ENCODE measurements around the gene IL15RA. TPM values are rescaled to one million over a fixed set of nuclear protein-coding genes. Genes with fewer than 3 reads are reported as not detected.
"Not testable (repeated sequence)": the region's sequence is repeated elsewhere in the genome, so short reads cannot be mapped to it uniquely, and the experiment has no call there.

Gene IL15RA
- total RNA-seq, 2 experiments from 2014 or later = 20.1 to 20.2 TPM

DNA sequence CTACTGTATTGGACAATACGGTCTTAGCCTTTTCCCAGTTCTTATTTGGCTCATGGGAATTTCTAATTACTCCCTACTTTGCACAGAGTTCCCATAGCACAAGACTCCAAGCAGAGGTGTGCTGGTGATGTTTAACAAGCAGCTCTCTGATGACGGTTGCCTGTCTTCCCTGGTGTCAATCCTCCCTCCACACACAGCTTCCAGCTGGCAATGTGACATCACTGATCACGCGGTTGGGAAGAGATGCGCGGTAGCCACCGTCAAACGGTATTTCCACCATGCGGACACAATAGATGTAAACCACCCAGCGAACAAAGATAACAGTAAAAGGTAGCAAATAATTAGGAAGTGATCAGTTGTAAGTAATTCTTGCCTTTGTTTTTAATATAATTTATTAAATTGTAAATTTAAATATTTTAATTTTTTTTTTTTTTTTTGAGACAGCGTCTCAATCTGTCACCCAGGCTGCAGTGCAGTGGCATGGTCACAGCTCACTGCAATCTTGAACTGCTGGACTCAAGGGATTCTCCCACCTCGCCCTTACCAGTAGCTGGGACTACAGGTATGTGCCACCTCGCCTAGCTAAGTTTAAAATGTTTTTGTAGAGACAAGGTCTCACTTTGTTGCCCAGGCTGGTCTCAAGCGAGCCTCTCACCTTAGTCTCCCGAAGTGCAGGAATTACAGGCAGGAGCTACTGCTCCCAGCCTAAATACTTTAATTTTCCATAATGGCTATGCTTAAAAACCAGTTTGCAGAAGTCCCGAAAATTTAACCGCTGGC, 36.3 kb upstream of the IL15RA start:
- peaks cover 67% of the 10 kb centered on the region for H3K4me1 Mint-ChIP-seq (ENCODE audit: low read depth)
- H3K4me3 Mint-ChIP-seq = no peak overlapping the region

DNA sequence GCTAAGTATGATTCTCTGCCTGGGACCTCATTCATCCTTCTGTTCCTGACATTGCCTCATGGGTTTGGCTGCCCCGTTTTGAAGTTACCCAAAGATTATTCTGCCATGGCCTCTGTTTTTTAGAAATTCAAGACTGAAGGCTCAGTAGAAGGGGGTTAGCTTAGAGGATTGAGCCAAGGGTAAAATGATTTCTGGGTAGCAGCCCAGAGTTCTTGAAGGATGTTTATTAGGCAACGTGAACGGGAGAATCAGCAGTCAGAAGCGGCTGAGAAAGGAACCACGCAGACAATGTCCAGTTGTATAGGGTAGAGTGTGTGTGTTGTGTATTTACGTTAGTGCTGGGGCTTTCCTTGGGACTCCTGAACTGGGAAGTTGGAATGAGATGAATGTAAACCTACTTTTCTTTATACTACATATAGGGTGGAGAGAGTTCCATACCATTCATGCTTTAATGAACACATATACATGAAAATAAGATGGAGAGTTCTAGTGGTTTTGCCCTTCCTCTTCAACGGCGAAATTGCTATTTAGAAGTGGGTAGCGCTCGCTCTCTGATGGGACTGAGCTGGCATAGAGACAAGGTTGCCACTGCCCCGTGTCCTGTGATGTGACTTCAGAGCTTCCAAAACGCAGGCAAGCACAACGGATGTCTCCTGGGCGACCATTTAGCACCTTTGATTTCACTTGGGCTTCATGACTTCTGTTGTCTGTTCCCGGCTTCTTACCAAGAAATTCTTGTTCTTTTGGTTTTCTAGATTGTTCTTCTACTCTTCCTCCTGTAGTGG, 35.0 kb upstream of the IL15RA start:
- Mint-ChIP-seq H3K4me3 (no peak overlapping the region), H3K9me3 (peaks cover 7% of the 10 kb centered on the region), H3K36me3 (peaks cover 62% of the 10 kb centered on the region), H3K4me1 (ENCODE audit: low read depth) (peaks cover 62% of the 10 kb centered on the region), H3K27me3 (no peaks in the 10 kb centered on the region), H3K27ac (peak overlapping the region; percentile 64)
- intact Hi-C loops (cut with micrococcal nuclease) = no loop called here
- ChIA-PET POLR2A (interaction anchor here (0.9 to 1.4 kb wide), 3 partner anchors 36 to 72 kb away, joined by 3 to 5 read pairs (median 3); partner anchors contain the start of gene IL2RA), CTCF (no interaction called here)
- no peak for DNase-seq

More for the DNA sequence above, 36.3 kb upstream of the IL15RA start:
- Mint-ChIP-seq H3K27me3 (no peaks in the 10 kb centered on the region), H3K36me3 (peaks cover 66% of the 10 kb centered on the region), H3K9me3 (no peaks in the 10 kb centered on the region), H3K27ac (peak overlapping the region; percentile 90)
- DNase-seq = no peak
- ChIA-PET CTCF (interaction anchor here (1.0 to 2.0 kb wide), 13 partner anchors 9 to 215 kb away, joined by 3 to 11 read pairs (median 5); no protein-coding TSS in a partner anchor), POLR2A (interaction anchor here (0.9 to 1.2 kb wide), 3 partner anchors 35 to 40 kb away, joined by 3 read pairs; no protein-coding TSS in a partner anchor)
- intact Hi-C loops (cut with micrococcal nuclease) = loop anchor here (1.0 to 2.0 kb wide), 4 partner anchors 10 to 75 kb away; partner anchors contain the start of gene IL15RA

DNA sequence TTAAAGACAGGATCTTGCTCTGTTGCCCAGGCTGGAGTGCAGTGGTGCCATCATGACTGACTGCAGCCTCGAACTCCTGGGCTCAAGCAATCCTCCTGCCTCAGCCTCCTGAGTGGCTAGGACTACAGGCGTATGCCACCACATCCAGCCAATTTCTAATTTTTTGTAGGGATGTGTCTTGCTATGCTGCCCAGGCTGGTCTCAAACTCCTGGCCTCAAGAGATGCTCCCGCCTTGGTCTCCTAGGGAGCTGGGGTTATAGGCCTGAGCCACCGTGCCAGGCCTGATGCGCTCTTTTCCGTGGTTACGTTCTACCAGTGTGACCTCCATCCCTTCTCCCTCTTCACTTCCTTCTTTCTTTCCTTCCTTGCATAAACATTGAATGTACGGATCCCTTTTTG, 34.2 kb upstream of the IL15RA start:
- POLR2A ChIA-PET = interaction anchor here (0.9 to 1.4 kb wide), 3 partner anchors 51 to 122 kb away, joined by 3 to 5 read pairs (median 4); partner anchors contain the start of genes ANKRD16, FBH1 and IL2RA

DNA sequence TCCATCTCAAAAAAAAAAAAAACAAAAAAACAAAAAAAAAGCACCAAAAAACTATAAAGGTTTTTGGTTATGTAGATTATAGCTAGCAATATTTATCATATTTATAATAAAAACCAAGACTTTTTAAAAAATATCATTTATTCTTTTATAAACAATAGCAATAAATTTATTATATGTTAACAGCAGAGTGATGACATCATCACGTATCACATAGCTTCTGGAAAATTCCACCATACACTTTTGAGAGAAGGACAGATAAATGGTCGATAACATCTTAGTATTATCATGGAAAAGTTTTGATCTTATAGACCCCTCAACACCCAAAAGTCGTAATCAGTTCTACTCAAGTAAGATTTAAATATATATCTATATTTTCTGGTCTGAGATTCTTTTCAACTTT, 33.2 kb upstream of the IL15RA start:
- Mint-ChIP-seq H3K27ac (no peak overlapping the region), H3K27me3 (no peaks in the 10 kb centered on the region), H3K4me3 (no peak overlapping the region), H3K4me1 (ENCODE audit: low read depth) (peaks cover 49% of the 10 kb centered on the region), H3K36me3 (peaks cover 48% of the 10 kb centered on the region), H3K9me3 (peaks cover 11% of the 10 kb centered on the region)
- DNase-seq = no peak
- ChIA-PET POLR2A (interaction anchor here (0.9 kb wide), 1 partner anchor 121 kb away, joined by 4 read pairs; the partner anchor contains the start of genes ANKRD16 and FBH1), CTCF (no interaction called here)
- intact Hi-C loops (cut with micrococcal nuclease) = no loop called here

More for the DNA sequence above, 34.2 kb upstream of the IL15RA start:
- Mint-ChIP-seq H3K4me1 (ENCODE audit: low read depth) (peaks cover 57% of the 10 kb centered on the region), H3K27ac (peak overlapping the region; percentile 64), H3K9me3 (peaks cover 11% of the 10 kb centered on the region), H3K36me3 (peaks cover 58% of the 10 kb centered on the region), H3K4me3 (peak overlapping the region; percentile 9), H3K27me3 (no peaks in the 10 kb centered on the region)
- CTCF ChIA-PET = no interaction called here
- intact Hi-C loops (cut with micrococcal nuclease) = no loop called here
- DNase-seq = no peak

DNA sequence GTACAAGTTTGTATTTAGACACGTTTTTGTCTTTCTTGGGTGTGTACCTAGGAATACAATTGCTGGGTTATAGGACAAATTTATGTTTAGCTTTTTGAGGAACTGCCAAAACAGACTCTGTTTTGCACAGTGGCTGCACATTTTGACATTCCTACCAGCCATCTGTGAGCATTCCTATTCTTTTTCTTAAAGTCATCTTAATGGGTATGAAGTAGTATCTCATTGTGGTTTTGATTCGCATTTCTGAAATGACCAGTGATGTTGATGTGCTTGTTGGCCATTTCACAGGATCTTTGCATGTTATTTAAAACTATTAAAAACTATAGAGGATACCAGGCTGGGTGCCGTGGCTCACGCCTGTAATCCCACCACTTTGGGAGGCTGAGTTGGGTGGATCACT, 32.6 kb upstream of the IL15RA start:
- intact Hi-C loops (cut with micrococcal nuclease) = no loop called here
- POLR2A ChIA-PET = no interaction called here
- H3K4me3 Mint-ChIP-seq = no peak overlapping the region
- H3K36me3 Mint-ChIP-seq = peaks cover 45% of the 10 kb centered on the region
- H3K27ac Mint-ChIP-seq = no peak overlapping the region
- DNase-seq = no peak
- peaks cover under 1% of the 10 kb centered on the region for H3K27me3 Mint-ChIP-seq
- CTCF ChIA-PET = interaction anchor here (1.0 kb wide), 1 partner anchor 76 kb away, joined by 3 read pairs; no protein-coding TSS in a partner anchor
- H3K9me3 Mint-ChIP-seq = peaks cover 11% of the 10 kb centered on the region
- H3K4me1 Mint-ChIP-seq (ENCODE audit: low read depth) = peaks cover 44% of the 10 kb centered on the region

DNA sequence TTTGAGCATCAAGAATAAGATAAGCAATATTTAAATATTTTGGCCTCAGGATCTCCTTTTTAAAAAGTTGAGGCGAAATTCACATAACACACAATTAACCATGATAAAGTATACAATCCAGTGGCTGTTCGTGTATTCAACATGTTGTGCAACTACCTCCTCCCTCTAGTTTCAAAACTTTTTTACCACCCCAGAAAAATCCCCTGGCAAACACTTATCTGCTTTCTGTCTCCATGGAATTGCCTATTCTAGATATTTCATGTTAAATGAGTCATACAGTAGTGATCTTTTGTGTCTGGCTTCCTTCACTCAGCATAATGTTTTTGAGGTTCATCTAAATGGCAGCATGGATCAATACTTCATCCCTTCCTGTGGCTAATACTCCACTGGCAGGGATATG, 31.8 kb upstream of the IL15RA start:
- peaks cover 37% of the 10 kb centered on the region for H3K36me3 Mint-ChIP-seq
- intact Hi-C loops (cut with micrococcal nuclease) = no loop called here

DNA sequence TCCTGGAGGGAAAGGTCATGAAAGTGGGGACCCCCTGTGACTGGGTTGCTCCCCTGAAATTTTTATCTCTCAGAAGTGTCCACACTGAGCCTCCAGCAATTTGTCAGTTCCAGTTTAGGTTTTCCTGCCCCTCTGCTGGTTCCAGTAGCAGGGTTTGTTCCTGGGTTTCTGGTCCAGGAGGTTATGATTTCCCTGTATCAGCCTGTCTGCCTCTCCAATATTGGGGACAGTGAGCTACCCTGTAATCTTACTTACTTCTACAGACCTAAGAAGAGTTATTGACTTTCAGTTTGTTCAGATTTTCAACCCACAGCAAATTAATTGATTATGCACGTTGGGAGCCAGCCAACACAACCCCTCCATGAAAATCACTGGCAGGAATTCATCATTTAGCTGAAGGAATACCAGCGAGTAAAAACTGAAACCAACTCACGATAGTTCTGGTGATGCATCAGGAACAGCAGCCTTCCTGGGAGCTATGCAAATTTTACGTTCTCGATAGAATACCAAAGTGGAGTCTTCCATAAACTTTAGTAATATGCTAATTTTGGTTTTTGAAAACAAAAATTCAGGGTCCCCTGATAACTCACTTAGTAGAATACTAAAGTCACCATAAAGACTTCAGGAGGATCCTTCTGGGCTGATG, 31.3 kb upstream of the IL15RA start:
- Mint-ChIP-seq H3K9me3 (peaks cover 11% of the 10 kb centered on the region), H3K4me3 (no peak overlapping the region), H3K36me3 (peaks cover 33% of the 10 kb centered on the region), H3K4me1 (ENCODE audit: low read depth) (peaks cover 37% of the 10 kb centered on the region), H3K27me3 (peaks cover 2% of the 10 kb centered on the region), H3K27ac (no peak overlapping the region)
- POLR2A ChIA-PET = no interaction called here
- no peak for DNase-seq
- CTCF ChIA-PET = no interaction called here
- intact Hi-C loops (cut with micrococcal nuclease) = no loop called here

More for the DNA sequence above, 31.8 kb upstream of the IL15RA start:
- peaks cover 11% of the 10 kb centered on the region for H3K9me3 Mint-ChIP-seq
- POLR2A ChIA-PET = interaction anchor here (0.7 kb wide), 1 partner anchor 8 kb away, joined by 3 read pairs; no protein-coding TSS in a partner anchor
- CTCF ChIA-PET = no interaction called here
- no peak for DNase-seq
- peaks cover 2% of the 10 kb centered on the region for H3K27me3 Mint-ChIP-seq
- no peak overlapping the region for H3K4me3 Mint-ChIP-seq
- H3K4me1 Mint-ChIP-seq (ENCODE audit: low read depth) = peaks cover 36% of the 10 kb centered on the region
- no peak overlapping the region for H3K27ac Mint-ChIP-seq

DNA sequence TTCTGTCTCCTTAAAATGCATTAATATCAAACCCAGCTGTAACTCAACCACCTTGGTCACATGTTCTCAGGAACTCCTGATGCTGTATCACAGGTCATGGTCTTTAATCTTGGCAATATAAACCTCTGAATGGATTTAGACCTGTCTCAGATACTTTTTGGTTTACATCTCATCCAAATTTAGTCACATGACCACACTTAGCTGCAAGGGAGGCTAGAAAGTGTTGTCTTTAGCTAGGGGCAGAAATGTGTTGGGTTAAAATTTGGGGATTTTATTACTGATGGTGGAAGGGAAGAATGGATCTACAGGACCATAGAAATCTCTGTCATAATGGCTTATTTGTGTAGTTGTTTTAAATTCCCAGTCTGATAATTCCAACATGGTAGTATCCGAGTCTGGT, 29.6 kb upstream of the IL15RA start:
- Mint-ChIP-seq H3K4me1 (ENCODE audit: low read depth) (peaks cover 38% of the 10 kb centered on the region), H3K9me3 (peaks cover 11% of the 10 kb centered on the region), H3K27ac (no peak overlapping the region), H3K4me3 (no peak overlapping the region), H3K27me3 (peaks cover 2% of the 10 kb centered on the region), H3K36me3 (peaks cover 20% of the 10 kb centered on the region)
- DNase-seq = no peak
- ChIA-PET CTCF (interaction anchor here (0.6 to 1.0 kb wide), 2 partner anchors 395 to 1158 kb away, joined by 3 to 4 read pairs; no protein-coding TSS in a partner anchor), POLR2A (no interaction called here)
- intact Hi-C loops (cut with micrococcal nuclease) = no loop called here

DNA sequence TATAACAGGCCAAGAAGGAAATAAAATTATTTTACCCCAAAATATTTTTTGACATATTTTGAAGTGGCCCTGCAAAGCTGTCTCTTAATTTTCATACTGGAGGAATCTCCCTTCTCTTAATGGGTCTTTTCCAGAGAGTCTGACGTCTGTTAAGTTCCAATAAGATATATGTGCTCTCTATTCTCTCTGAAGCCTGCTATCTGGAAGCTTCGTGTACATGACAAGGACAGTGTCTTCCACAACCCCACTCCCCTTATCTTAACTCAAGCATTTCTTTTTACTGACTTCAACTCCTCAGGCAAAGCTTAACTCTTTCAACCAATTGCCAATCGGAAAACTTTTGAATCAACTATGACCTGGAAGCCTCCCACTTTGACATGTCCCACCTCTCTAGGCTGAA, 29.2 kb upstream of the IL15RA start:
- POLR2A ChIA-PET = no interaction called here
- Mint-ChIP-seq H3K4me1 (ENCODE audit: low read depth) (peaks cover 39% of the 10 kb centered on the region), H3K9me3 (peaks cover 11% of the 10 kb centered on the region), H3K36me3 (peaks cover 17% of the 10 kb centered on the region), H3K27me3 (peaks cover 2% of the 10 kb centered on the region), H3K4me3 (no peak overlapping the region), H3K27ac (no peak overlapping the region)
- no peak for DNase-seq
- CTCF ChIA-PET = interaction anchor here (1.0 kb wide), 1 partner anchor 1157 kb away, joined by 4 read pairs; no protein-coding TSS in a partner anchor
- intact Hi-C loops (cut with micrococcal nuclease) = no loop called here

DNA sequence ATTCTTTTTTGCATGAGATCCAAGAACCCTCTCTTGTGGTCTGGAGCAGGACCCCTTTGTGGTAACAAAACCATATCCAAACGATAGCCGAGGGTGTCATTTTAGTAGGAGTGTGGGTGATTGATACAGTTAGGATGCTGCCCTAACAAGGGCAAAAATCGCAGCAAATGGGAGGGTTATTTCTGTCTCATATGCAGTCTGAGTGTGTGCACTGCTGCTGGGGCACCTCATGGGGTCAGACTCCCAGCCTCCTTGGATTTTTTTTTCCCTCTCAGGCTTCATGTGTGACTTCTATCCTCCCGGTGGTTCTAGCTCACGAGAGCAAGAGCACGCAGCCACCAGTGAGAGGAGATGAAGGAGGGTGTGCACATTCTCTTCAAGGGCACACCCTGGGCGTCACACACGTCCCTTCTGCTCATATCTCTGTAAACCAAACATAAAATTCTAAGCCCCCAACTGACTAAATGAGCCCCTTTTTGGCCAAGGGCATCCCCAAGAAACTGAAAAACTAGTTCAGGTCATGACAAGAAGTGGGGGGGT, 28.6 kb upstream of the IL15RA start:
- no peak overlapping the region for H3K4me3 Mint-ChIP-seq
- ChIA-PET POLR2A (interaction anchor here (1.3 kb wide), 1 partner anchor 30 kb away, joined by 3 read pairs; no protein-coding TSS in a partner anchor), CTCF (no interaction called here)
- no peak for DNase-seq
- peaks cover 12% of the 10 kb centered on the region for H3K36me3 Mint-ChIP-seq
- H3K27me3 Mint-ChIP-seq = peaks cover 2% of the 10 kb centered on the region
- peaks cover 39% of the 10 kb centered on the region for H3K4me1 Mint-ChIP-seq (ENCODE audit: low read depth)
- H3K27ac Mint-ChIP-seq = no peak overlapping the region
- peaks cover 11% of the 10 kb centered on the region for H3K9me3 Mint-ChIP-seq
- intact Hi-C loops (cut with micrococcal nuclease) = no loop called here

DNA sequence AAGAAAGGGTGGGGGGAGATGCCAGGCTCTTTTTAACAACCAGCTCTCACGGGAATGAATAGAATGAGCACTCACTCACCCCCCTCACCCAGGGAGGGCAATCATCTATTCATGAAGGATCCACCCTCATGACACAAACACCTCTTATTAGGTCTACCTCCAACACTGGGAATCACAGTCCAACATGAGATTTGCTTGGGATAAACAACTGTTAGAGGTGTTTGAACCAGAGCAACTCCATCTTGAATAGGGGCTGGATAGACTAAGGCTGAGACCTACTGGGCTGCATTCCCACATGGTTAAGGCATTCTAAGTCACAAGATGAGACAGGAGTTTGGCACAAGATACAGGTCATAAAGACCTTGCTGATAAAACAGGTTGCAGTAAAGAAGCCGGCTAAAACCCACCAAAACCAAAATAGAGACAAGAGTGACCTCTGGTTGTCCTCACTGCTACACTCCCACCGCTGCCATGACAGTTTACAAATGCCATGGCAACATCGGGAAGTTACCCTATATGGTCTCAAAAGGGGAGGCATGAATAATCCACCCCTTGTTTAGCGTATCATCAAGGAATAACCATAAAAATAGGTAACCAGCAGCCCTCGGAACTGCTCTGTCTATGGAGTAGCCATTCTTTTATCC, 27.9 kb upstream of the IL15RA start:
- POLR2A ChIA-PET = interaction anchor here (1.3 kb wide), 1 partner anchor 29 kb away, joined by 3 read pairs; no protein-coding TSS in a partner anchor
- H3K4me3 Mint-ChIP-seq; H3K27ac Mint-ChIP-seq; CTCF ChIA-PET; H3K27me3 Mint-ChIP-seq; DNase-seq; intact Hi-C loops (cut with micrococcal nuclease): not testable (repeated sequence)
- Mint-ChIP-seq H3K4me1 (ENCODE audit: low read depth) (peaks cover 42% of the 10 kb centered on the region), H3K9me3 (peaks cover 11% of the 10 kb centered on the region), H3K36me3 (peaks cover 11% of the 10 kb centered on the region)

Data from activated CD4-positive, alpha-beta memory T cell treated with anti-CD3 and anti-CD28 coated beads for 36 hours (primary cell).